Endothelial cell of umbilical vein (primary cell): Measurements from ENCODE around the gene AHCY. TPM values are rescaled to one million over a fixed set of nuclear protein-coding genes. Genes with fewer than 3 reads are reported as not detected.

ENCODE experiments used
- BruUV-seq: library from RNA; stranded (reverse); fragments of 400-500 nt; replicated peaks from 2 replicates; lab custom pipeline; 2021; lab: Mats Ljungman, UMichigan
- CTCF ChIA-PET: fragments of 300-600, 350-600 bp; sonication (Branson Sonifier 250); formaldehyde crosslinking; loops from one replicate; lab custom pipeline; 2021; ENCODE audit warnings: antibody characterized with exemption, inconsistent platforms; lab: Charles Lee
- POLR2A ChIA-PET: fragments of 300-600, 350-600 bp; sonication (Branson Sonifier 250); formaldehyde crosslinking; loops from one replicate; lab custom pipeline; 2021; ENCODE audit warnings: antibody characterized with exemption, inconsistent platforms; lab: Charles Lee
- DNase-seq: peaks from one replicate; pipeline ENCODE4 v3.0.0-alpha.2; 2011; ENCODE audit warnings: low read depth, low spot score
- FAIRE-seq: peaks from 2 replicates; lab custom pipeline; 2011; peaks lifted over from hg19 to GRCh38; lab: Jason Lieb, UNC
- H2AFZ ChIP-seq: 2 replicates; pipeline ENCODE4 v1.6.0; 2012; ENCODE audit warnings: low read depth, low read length, control low read depth, inconsistent platforms
- H3K27ac ChIP-seq: 2 replicates; pipeline ENCODE4 v1.5.1; 2011; ENCODE audit warnings: low read depth, mild to moderate bottlenecking, control low read depth, low read length, moderate library complexity; ENCODE audit not compliant: insufficient read depth
- H3K27me3 ChIP-seq, 2 experiments: 2 replicates each; pipeline versions ENCODE4 v1.6.0 to v1.6.1; 2011; ENCODE audit warnings: low read length in 2 of 2, mixed read lengths in 1 of 2; ENCODE audit not compliant: control insufficient read depth in 2 of 2, insufficient read depth in 2 of 2
- H3K36me3 ChIP-seq, 2 experiments: 2 replicates in 1 of 2; 3 replicates in 1 of 2; pipeline ENCODE4 v1.5.1; 2011; ENCODE audit warnings: low read length in 2 of 2, mild to moderate bottlenecking in 1 of 2, moderate library complexity in 1 of 2; ENCODE audit not compliant: control insufficient read depth in 2 of 2, insufficient read depth in 2 of 2; ENCODE audit errors: extremely low read depth in 1 of 2
- H3K4me1 ChIP-seq: 3 replicates; pipeline ENCODE4 v1.5.1; 2011; ENCODE audit warnings: mild to moderate bottlenecking, low read length; ENCODE audit not compliant: control insufficient read depth, insufficient read depth; ENCODE audit errors: extremely low read depth
- H3K4me2 ChIP-seq: 2 replicates; pipeline ENCODE4 v1.6.1; 2011; ENCODE audit warnings: low read length, control low read depth, mixed read lengths; ENCODE audit not compliant: insufficient read depth
- H3K4me3 ChIP-seq, 3 experiments: fragments of 200-600 bp in 1 of 3; sonication (generic), shearing (Covaris generic) in 1 of 3; replicated peaks in 1 of 3; 2 replicates each; pipeline ENCODE4 v1.5.1; 2011 to 2016; ENCODE audit warnings: control low read depth in 3 of 3, low read length in 3 of 3, mild to moderate bottlenecking in 2 of 3, inconsistent platforms in 1 of 3, low read depth in 1 of 3, moderate library complexity in 1 of 3; ENCODE audit not compliant: insufficient read depth in 1 of 3
- H3K79me2 ChIP-seq: 2 replicates; pipeline ENCODE4 v1.6.0; 2012; ENCODE audit warnings: low read length, inconsistent platforms; ENCODE audit not compliant: control insufficient read depth, insufficient read depth
- H3K9ac ChIP-seq: replicated peaks from 2 replicates; pipeline ENCODE3; 2011; ENCODE audit warnings: low read length, control low read depth; ENCODE audit not compliant: insufficient read depth; ENCODE audit errors: extremely low read depth
- H3K9me1 ChIP-seq: replicated peaks from 3 replicates; pipeline ENCODE4 v1.6.0; 2011; ENCODE audit warnings: mild to moderate bottlenecking, low read length; ENCODE audit not compliant: control insufficient read depth, insufficient read depth; ENCODE audit errors: extremely low read depth
- H3K9me3 ChIP-seq: replicated peaks from 2 replicates; pipeline ENCODE4 v1.5.1; 2012; ENCODE audit warnings: low read length, inconsistent platforms; ENCODE audit not compliant: control insufficient read depth, insufficient read depth
- H4K20me1 ChIP-seq: replicated peaks from 2 replicates; pipeline ENCODE3; 2011; ENCODE audit warnings: mild to moderate bottlenecking, low read length; ENCODE audit not compliant: control insufficient read depth, insufficient read depth; ENCODE audit errors: extremely low read depth
- EZH2 ChIP-seq: IDR thresholded peaks from 2 replicates; pipeline ENCODE4 v1.6.1; 2012; ENCODE audit warnings: borderline replicate concordance, low read depth, mild to moderate bottlenecking, moderate library complexity, low read length, inconsistent platforms; ENCODE audit not compliant: severe bottlenecking
- FOS ChIP-seq: IDR thresholded peaks from 2 replicates; pipeline ENCODE4 v1.6.1; 2011; ENCODE audit warnings: mild to moderate bottlenecking, low read length, moderate library complexity, borderline replicate concordance; ENCODE audit not compliant: insufficient read depth
- GATA2 ChIP-seq: IDR thresholded peaks from 2 replicates; pipeline ENCODE4 v1.7.0; 2011; ENCODE audit warnings: low read depth, mild to moderate bottlenecking, moderate library complexity, mixed read lengths, low read length; ENCODE audit not compliant: insufficient read length, insufficient read depth
- JUN ChIP-seq: IDR thresholded peaks from 2 replicates; pipeline ENCODE4 v1.6.1; 2011; ENCODE audit warnings: borderline replicate concordance, low read depth; ENCODE audit not compliant: insufficient read length, insufficient read depth
- MYC ChIP-seq: IDR thresholded peaks from one replicate; pipeline ENCODE4 v1.6.1; 2011; ENCODE audit warnings: mild to moderate bottlenecking, low read depth, low read length
- POLR2A ChIP-seq: IDR thresholded peaks from 2 replicates; pipeline ENCODE4 v1.6.1; 2012; ENCODE audit warnings: low read depth, mild to moderate bottlenecking, control low read depth, low read length
- POLR2AphosphoS5 ChIP-seq: IDR thresholded peaks from 2 replicates; pipeline ENCODE4 v1.6.1; 2012; ENCODE audit warnings: low read depth, mild to moderate bottlenecking, control low read depth, low read length, moderate library complexity; ENCODE audit not compliant: insufficient read depth
- dilution Hi-C: fragments of 300-500 bp; cut with MboI; formaldehyde crosslinking; loops from one replicate; pipeline ENCODE4 v1.15.0; 2019; ENCODE audit warnings: low sequenced_read_pairs; ENCODE audit not compliant: extremely low pct_ligation_motif_present
- intact Hi-C: fragments of 100-400 bp; cut with micrococcal nuclease; formaldehyde crosslinking; loops from one replicate; pipeline ENCODE4 v1.10.0; 2022
- polyA plus RNA-seq, 4 experiments: library from polyadenylated mRNA; depleted of rRNA in 3 of 4; stranded (reverse) in 3 of 4; unstranded in 1 of 4; fragments of >200 nt; gene quantifications; 2 replicates each; pipeline versions ENCODE4 v1.2.1 to v1.2.3, GENCODE V29; 2011 to 2012; ENCODE audit warnings: missing spikeins in 1 of 4
- total RNA-seq: library from RNA; stranded (reverse); gene quantifications from 2 replicates; pipeline ENCODE4 v1.2.3, GENCODE V29; 2021
- TF ChIP-seq, protein P1 (sequence below): IDR thresholded peaks from 2 replicates; pipeline ENCODE4 v1.6.1; 2011; ENCODE audit not compliant: insufficient read depth, insufficient read length
- TF ChIP-seq, protein P2 (sequence below), 2 donors: IDR thresholded peaks; 1 replicate in 1 of 2; 2 replicates in 1 of 2; pipeline ENCODE4 v1.5.1; 2011; ENCODE audit warnings: low read length in 2 of 2, mild to moderate bottlenecking in 2 of 2, moderate library complexity in 2 of 2, control low read depth in 1 of 2, inconsistent platforms in 1 of 2, low read depth in 1 of 2; ENCODE audit not compliant: insufficient read depth in 1 of 2; ENCODE audit errors: extremely low read depth in 1 of 2

Gene AHCY
- total and polyA plus RNA-seq, 2 donors (not counting 3 experiments of a cell fraction or from before 2014, with no cell fraction given) = 94.7 to 168 TPM

DNA sequence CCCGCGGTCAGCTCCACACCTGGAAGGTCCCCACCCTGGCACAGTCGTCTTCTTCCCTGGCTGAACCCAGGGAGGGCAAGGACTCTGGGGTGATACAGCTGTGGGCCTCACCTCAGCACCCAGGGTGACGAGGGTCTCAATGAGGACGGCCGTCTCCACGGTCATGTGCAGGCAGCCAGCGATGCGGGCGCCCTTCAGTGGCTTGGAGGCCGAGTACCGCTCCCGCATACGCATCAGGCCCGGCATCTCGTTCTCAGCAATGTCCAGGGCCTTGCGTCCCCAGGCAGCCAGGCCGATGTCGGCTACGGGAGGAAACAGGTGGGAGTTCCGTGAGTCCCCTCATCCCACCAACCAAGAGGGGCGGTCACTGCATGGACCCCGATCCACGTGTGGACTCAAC lies 7.9 kb downstream of the AHCY start:
- H3K27me3 ChIP-seq = no peaks in the 10 kb centered on the region
- H3K9ac ChIP-seq = no peak overlapping the region
- no peak for DNase-seq
- intact Hi-C loops (no loop called here), dilution Hi-C loops (no loop called here)
- no peak overlapping the region for H3K4me3 ChIP-seq
- H3K9me1 ChIP-seq = no peaks in the 10 kb centered on the region
- no peak overlapping the region for H3K4me2 ChIP-seq
- H4K20me1 ChIP-seq = no peaks in the 10 kb centered on the region
- no peaks in the 10 kb centered on the region for H3K4me1 ChIP-seq
- POLR2A ChIA-PET = no interaction called here
- H3K36me3 ChIP-seq = peaks cover 0 to 7% of the 10 kb centered on the region in 2 experiments
- no TSS peak for BruUV-seq
- TF ChIP-seq EZH2 (no peak), FOS (no peak), MYC (no peak), GATA2 (no peak), JUN (no peak), POLR2A (no peak)
- TF ChIP-seq, protein P1, sequence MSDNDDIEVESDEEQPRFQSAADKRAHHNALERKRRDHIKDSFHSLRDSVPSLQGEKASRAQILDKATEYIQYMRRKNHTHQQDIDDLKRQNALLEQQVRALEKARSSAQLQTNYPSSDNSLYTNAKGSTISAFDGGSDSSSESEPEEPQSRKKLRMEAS = no peak
- no peak overlapping the region for H2AFZ ChIP-seq
- no peaks in the 10 kb centered on the region for H3K9me3 ChIP-seq
- H3K79me2 ChIP-seq = peaks cover 19% of the 10 kb centered on the region
- no peak overlapping the region for H3K27ac ChIP-seq
- CTCF ChIA-PET = interaction anchor here (4.3 kb wide), 1 partner anchor 105 kb away, joined by 18 read pairs; no protein-coding TSS in a partner anchor
- FAIRE-seq = no peak

DNA sequence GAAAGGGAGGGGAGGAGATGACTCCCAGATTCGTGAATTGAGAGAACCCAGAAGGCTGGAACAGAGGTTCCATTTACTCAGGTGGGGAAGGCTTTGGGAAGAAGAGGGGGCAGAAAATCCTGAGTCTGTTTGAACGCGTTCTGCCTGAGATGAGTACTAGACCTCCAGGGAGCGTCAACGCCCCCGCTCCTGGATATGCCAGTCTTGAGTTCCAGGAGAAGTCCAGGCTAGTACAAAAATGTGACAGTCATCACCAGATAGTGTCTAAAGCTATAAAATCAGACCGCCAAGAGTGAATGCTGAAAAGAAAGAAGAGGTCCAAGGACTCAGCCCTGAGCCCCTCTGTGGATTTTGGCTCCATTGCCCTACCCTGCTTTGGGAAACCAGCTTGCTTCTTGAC lies 8.6 kb downstream of the AHCY start:
- ChIA-PET CTCF (interaction anchor here (1.1 to 4.3 kb wide), 2 partner anchors 104 to 228 kb away, joined by 3 to 18 read pairs; no protein-coding TSS in a partner anchor), POLR2A (interaction anchor here (1.2 kb wide), 1 partner anchor 301 kb away, joined by 3 read pairs; no protein-coding TSS in a partner anchor)
- no peak overlapping the region for H3K4me3 ChIP-seq
- DNase-seq (no peak), FAIRE-seq (no peak)
- intact Hi-C loops (no loop called here), dilution Hi-C loops (no loop called here)
- BruUV-seq = no TSS peak
- no peaks in the 10 kb centered on the region for H3K9me3 ChIP-seq
- H3K9me1 ChIP-seq = no peaks in the 10 kb centered on the region
- no peak overlapping the region for H3K9ac ChIP-seq
- peaks cover 16% of the 10 kb centered on the region for H3K79me2 ChIP-seq
- no peak overlapping the region for H3K27ac ChIP-seq
- no peak overlapping the region for H3K4me2 ChIP-seq
- no peak overlapping the region for H2AFZ ChIP-seq
- H3K27me3 ChIP-seq = no peaks in the 10 kb centered on the region
- no peaks in the 10 kb centered on the region for H3K4me1 ChIP-seq
- H3K36me3 ChIP-seq = peaks cover 0 to 7% of the 10 kb centered on the region in 2 experiments
- no peak for TF ChIP-seq JUN
- no peak for TF ChIP-seq GATA2
- no peak for TF ChIP-seq POLR2A
- TF ChIP-seq, protein P1 = no peak
- no peak for TF ChIP-seq EZH2
- TF ChIP-seq, protein P2, sequence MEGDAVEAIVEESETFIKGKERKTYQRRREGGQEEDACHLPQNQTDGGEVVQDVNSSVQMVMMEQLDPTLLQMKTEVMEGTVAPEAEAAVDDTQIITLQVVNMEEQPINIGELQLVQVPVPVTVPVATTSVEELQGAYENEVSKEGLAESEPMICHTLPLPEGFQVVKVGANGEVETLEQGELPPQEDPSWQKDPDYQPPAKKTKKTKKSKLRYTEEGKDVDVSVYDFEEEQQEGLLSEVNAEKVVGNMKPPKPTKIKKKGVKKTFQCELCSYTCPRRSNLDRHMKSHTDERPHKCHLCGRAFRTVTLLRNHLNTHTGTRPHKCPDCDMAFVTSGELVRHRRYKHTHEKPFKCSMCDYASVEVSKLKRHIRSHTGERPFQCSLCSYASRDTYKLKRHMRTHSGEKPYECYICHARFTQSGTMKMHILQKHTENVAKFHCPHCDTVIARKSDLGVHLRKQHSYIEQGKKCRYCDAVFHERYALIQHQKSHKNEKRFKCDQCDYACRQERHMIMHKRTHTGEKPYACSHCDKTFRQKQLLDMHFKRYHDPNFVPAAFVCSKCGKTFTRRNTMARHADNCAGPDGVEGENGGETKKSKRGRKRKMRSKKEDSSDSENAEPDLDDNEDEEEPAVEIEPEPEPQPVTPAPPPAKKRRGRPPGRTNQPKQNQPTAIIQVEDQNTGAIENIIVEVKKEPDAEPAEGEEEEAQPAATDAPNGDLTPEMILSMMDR (IDR thresholded peaks at IDR 0.05; ENCODE audit: extremely low read depth in 1 of 2, insufficient read depth in 1 of 2, low read depth in 1 of 2, low read length in 2 of 2) = no peak
- no peak for TF ChIP-seq FOS
- TF ChIP-seq POLR2AphosphoS5 = no peak
- TF ChIP-seq MYC = no peak
- H4K20me1 ChIP-seq = no peaks in the 10 kb centered on the region
